Fibroblast of skin of right biceps (primary cell): ENCODE results near the gene GPR62.

Source experiments
- DNase-seq: peaks from one replicate; pipeline ENCODE4 v3.0.0-alpha.2; 2013

Gene GPR62

GRCh38 chr3:51994530-51994929 is 39.3 kb downstream of the GPR62 start:
- DNase-seq, result no peak

- peak; percentile 95 for DNase-seq
Observed at GRCh38 chr3:51995346-51996163, 40.4 kb downstream of the GPR62 start, which contains the start of gene RPL29. Gene RPL29, minus strand, starts transcription at chr3:51995895. Its CDS starts 434 bp downstream, at chr3:51995461.

- DNase-seq, result no peak
Observed at GRCh38 chr3:51997172-51997571, 42.0 kb downstream of the GPR62 start.

GRCh38 chr3:51997935-51998596 is 42.9 kb downstream of the GPR62 start:
- no peak for DNase-seq

- no peak for DNase-seq
Observed at GRCh38 chr3:51998774-51999173, 43.6 kb downstream of the GPR62 start.

- no peak for DNase-seq
Observed at GRCh38 chr3:51999846-52000245, 44.7 kb downstream of the GPR62 start.

- peak; percentile 66 for DNase-seq
Observed at GRCh38 chr3:52001443-52001974, 46.3 kb downstream of the GPR62 start.

- no peak for DNase-seq
Observed at GRCh38 chr3:52002748-52003147, 47.6 kb downstream of the GPR62 start.

GRCh38 chr3:52004163-52004787 is 49.1 kb downstream of the GPR62 start:
- DNase-seq, result peak; percentile 71

GRCh38 chr3:52004906-52005395 is 49.8 kb downstream of the GPR62 start:
- no peak for DNase-seq

GRCh38 chr3:52005571-52005986 is 50.4 kb downstream of the GPR62 start:
- peak; percentile 79 for DNase-seq

GRCh38 chr3:52006017-52006819 is 51.0 kb downstream of the GPR62 start:
- DNase-seq, result no peak

GRCh38 chr3:52006820-52007133 is 51.6 kb downstream of the GPR62 start:
- no peak for DNase-seq
